GM21528 (cell line): ENCODE results near the gene HEG1.
"Not testable (repeated sequence)": the region's sequence is repeated elsewhere in the genome, so short reads cannot be mapped to it uniquely, and the experiment has no call there.

Source experiments
- ATAC-seq: cut with Tn5 transposase; IDR thresholded peaks from one replicate; pipeline ENCODE4 v1.9.1; 2021; ENCODE audit warnings: mild to moderate bottlenecking, moderate library complexity; ENCODE audit not compliant: unreplicated experiment, low FRiP score

HEG1 gene

DNA sequence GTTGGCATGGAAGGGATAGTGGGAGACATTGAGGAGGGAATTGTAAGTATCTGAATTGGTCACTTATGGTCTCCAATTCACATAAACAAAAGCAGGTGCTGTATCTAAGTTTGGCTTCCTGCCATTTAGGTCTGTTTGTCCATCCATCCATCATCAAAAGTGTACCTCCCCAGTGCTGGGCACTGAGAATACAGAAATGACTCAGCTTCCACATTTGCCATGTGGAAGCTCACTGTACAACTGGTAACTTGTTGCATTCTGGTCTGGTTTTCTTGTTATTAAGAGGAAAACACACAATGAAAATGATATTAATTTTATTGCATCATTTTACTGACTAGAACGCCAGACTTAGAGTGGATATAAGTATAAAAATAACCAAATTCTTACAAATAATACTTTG is 90.4 kb downstream of the HEG1 start:
- no peak for ATAC-seq

DNA sequence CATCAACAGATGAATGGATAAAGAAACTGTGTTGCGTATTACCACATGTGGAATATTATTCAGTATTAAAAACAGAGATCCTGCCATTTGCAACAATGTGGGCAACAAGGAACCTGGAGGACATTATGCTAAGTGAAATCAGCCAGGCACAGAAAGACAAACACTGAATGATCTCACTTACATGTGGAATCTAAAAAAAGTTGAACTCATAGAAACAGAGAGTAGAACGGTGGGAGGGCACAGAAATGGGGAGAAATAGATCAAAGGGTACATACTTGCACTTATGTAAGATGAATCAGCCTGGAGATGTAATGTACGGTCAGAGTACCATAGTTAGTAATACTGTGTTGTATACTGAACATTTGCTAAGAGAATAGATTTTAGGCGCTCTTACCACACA is 91.4 kb downstream of the HEG1 start:
- no peak for ATAC-seq

DNA sequence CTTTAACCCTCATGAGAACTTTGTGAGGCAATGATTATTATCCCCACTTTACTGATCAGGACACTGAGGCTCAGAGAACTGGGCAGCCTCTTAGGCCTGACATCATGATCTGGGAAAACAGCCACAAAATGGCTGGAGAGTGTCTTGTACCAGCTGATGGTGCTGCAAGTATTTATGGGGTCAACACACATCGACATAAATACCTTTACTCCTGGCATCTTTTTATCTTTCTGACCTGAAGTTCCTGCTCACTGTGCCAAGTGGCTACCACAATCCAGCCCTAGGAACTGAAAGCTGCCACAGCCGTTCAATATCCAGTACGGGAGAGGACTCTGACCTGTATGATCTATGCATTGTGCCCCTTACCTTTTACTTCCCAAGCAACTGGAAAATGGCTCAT is 92.0 kb downstream of the HEG1 start:
- ATAC-seq: no peak

DNA sequence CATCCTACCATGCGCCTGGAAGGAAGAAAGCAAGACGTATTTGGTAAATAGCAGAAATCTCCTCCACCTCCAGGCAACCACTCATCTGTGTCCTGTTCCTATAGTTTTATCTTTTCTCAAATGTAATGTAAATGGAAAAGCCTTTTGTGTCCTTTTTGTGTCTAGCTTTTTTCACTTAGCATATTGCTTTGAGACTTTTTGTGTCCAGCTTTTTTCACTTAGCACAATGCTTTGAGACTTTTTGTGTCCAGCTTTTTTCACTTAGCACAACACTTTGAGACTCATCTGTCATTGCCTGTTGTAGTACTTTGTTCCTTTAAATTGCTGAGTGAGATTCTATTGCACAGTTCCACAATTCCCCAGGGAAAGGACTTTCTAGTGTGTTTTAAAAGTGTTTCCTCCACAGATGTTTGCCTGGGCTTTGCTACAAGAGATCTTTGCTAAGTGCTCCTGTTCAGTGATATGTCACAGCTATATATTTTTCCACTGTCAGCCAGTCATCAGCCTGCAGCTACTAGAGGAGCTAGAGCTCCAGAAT is 93.3 kb downstream of the HEG1 start:
- no peak for ATAC-seq

DNA sequence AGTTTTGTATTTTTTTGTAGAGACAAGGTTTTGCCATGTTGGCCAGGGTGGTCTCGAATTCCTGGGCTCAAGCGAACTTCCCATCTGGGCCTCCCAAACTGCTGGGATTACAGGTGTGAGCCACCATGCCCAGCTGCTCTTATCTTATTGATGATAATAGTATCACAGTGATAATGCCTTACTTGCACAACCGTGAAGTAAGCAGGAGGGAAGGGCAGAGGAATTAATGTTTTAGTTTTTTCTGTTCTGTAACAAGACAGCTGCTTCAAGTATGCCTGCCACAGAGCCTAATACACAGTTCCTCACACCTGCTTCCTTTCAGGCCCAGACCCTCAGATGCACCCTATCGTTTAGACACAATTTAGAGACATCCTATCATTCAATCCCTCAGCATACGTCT is 95.1 kb downstream of the HEG1 start:
- no peak for ATAC-seq

DNA sequence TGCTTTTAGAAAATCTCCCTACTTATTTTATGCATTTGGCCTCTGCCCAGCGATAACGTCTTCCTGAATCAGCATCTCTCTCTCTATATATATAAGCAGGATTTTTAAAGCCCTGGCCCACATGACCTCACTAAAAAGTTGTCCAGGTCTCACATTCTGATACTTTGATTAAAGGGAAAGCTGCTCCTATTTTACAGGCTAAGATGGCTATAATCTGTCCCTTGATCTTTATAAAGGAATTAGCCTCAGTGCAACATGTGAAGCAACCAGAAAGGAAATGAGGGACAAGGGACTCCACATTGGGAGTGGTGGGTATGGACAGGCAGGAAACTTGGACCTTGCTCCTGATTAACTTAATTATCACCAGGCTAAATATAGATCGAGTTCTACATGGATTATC is 95.7 kb downstream of the HEG1 start:
- no peak for ATAC-seq

DNA sequence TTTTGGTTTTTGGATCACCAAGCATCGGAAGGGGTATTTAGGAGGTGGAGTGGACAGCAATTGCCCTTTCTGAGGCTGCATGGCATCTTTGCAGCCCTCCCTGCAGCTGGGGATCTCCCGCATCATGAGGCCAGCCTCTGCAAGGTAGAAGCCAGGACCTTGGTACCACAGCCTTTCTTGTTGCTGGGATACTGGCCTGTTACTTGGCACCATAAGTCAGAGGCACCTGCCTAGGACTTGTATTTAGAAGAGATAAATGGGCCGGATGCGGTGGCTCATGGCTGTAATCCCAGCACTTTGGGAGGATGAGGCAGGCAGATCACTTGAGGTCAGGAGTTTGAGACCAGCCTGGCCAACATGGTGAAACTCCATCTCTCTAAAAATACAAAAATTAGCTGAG is 97.8 kb downstream of the HEG1 start:
- ATAC-seq: not testable (repeated sequence)

DNA sequence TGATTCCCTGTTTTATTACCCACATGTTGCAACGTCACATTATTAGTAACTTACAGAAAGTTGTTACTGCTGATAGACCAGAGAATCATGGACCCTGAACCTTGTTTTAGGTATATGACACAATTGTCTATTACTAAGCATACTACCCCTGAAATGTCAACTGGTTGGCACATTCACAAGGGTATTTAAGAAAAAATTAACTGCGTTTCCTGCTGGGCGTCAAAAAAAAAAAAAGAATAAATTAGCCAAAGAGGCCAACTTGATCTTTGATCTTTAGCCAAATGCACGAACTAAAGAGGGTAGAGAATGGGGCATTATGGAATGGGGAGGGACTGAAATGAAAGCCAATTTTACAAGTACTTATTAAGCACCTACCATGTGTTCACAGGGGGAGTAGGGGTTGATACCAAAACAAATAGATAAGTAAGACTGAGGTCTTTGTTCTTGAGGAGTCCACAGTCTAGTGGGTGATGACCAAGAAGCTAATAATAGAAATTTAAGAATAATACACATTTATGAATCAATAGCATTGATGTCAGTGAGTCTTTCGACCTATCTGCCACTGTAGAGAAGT is 103.4 kb downstream of the HEG1 start:
- no peak for ATAC-seq

DNA sequence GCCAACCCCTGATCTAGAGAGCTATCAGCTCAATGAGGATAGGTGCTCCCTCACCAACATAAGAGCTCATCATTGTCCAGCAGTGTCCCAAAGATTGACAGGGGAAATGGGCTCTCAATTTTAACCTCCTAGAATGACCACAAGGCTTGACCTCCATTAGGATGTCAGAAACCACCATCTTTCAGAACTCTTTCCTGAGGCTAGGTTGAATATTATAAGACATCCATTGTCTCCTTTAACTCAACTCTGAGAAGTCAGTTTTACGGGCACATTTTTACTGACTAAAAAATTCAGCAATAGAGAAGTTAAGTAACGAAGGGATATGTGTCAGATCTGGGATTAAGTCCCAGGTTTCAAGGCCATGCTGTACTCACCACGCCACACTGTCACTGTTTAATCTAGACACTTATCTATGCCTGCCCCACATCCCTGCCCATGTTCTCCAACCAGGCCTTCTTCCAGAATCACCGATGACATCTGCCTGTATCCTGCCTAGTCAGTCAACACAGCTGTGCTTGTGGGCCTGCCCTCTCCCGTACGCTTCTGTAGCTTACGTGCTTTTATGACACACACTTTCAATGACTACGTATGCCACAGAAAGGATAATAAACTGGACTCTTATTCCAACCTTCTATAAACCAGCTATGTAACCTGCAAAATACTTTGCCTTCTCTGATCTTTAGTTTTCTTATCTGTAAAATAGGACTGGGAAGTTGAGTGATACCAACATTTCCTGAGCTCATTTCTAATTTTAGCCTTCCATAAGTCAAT is 104.1 kb downstream of the HEG1 start:
- no peak for ATAC-seq

DNA sequence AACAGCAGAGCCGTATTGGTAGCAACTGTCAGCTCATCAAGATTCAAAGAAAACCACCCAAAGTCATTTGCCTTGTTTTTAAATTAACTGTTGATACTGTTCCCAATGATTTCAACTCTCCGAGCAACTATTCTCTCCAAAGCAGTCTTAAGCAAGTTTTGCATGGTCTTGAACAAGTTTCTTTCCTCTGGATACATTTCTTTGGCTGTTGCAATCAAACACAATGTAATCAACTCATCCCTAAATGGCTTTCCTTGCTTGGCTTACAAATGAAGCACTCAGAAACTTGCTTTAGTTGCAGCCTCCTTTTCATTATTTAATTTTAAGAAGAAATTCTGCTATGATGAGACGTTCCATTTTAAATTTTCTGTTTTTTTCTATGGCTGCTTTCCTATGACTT is 105.8 kb downstream of the HEG1 start:
- ATAC-seq: no peak

DNA sequence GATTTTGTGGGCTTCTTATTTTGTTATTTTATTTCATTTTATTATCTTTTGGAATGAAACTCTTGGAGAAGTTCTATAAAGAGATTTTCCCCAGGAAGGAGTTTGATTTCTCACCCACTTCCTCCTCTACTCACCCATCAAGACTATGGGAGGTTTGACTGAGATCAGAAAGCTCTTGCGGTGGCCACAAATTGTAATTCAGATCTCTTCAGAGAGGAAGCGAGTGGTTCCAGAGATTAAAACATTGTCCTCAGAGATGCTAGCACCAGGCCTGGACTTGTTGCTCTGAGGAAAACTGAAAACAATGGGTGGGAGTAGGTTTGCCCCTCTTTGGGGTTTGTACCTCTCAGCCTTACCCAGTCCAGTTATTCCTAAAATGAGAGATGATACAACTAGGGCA is 113.2 kb downstream of the HEG1 start:
- no peak for ATAC-seq

DNA sequence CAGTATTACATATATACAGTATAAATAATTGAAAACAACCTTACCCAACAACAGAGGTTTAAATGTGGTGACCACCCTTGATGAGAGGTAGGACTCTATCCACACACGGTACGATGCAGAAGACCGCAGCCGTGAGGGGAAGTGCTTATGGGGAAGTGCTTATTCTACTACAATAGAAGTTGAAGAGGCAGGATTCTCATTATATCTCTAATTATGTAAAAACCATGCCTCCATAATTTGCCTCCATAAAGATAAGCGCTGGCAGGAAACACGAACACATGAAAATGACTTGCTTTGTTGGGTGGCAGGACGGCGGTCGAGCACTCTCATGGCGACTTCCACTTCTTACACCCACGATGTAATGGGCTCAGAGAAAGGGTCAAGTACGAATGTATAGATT is 114.0 kb downstream of the HEG1 start:
- ATAC-seq: no peak

DNA sequence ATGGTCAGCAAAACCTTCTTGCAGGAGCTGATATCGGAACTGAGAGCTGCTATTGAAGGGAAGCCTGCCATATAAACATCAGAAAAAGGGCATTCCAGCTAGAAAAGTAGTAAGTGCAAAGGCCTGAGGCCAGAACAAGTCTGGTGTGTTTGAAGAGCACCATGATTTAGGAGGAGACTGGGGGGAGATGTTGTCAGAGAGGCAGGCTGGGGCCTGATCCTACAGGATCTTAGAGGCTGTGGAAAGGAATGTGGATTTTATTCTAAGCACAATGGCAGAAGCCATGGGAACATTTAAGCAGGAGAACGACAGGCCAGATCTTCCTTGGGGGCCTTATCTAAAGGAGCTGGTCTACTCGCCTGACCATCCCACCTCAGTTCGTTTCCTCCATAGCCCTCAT is 116.1 kb downstream of the HEG1 start:
- ATAC-seq: no peak

DNA sequence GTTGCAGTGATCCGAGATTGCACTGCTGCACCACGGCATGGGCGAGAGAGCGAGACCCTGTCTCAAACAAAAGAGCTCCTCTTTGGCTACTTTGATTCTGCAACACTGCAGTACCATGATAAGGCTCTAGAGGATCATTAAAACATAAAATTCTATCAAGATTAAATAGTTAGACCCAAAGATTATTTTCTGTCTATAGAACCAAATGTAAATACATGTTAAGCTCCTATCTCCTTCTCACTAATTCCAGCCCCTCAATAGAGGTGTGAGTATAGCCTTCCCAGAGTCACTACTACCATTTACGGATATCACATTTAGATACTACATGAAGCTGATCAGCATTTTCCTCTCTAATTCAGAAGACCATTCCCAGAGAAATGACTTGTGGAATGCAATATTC is 116.9 kb downstream of the HEG1 start:
- ATAC-seq: no peak

DNA sequence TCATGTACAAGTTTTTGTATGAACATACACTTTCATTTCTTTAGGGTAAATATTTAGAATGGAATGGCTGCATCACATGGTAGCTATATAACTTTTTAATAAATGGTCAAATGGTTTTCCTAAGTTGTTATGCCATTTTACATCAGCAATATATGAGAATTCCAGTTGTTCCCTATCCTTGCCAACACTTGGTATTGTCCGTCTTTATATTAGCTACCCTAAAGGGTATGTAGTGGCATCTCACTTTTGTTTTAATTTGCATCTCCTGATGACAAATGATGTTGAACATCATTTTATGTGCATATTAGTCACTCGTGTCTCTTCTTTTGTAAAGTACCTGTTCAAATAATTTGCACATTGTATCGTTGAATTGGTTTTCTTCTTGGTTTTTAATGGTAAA is 118.7 kb downstream of the HEG1 start:
- ATAC-seq: no peak

DNA sequence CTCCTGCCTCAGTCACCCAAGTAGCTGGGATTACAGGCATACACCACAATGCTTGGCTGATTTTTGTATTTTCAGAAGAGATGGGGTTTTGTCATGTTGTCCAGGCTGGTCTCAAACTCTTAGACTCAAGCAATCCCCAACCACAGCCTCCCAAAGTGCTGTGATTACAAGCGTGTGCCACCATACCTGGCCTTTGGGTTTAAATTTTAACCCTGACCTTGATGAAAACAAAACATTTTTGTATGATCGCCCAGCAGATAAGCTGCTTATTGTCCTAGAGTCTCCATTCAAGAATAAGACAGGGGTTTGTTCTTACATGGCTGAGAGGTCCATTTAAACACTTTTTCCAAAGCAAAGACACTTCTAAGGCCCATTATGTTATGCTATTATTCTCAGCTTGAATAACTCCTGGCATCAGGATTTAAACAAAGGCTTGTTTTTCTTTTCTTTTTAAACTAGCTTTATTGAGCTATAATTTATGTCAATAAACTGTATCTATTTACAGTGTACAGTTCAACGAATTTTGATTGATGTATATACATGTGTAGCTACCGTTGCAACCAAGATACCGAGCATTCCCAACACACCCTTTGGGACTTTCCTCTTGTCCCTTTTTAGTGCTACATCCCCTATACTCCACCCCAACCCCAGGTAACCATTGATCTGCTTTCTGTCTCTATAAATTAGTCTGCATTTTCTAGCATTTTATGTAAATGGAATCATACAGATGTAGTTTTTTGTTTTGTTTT is 119.8 kb downstream of the HEG1 start:
- ATAC-seq: no peak

DNA sequence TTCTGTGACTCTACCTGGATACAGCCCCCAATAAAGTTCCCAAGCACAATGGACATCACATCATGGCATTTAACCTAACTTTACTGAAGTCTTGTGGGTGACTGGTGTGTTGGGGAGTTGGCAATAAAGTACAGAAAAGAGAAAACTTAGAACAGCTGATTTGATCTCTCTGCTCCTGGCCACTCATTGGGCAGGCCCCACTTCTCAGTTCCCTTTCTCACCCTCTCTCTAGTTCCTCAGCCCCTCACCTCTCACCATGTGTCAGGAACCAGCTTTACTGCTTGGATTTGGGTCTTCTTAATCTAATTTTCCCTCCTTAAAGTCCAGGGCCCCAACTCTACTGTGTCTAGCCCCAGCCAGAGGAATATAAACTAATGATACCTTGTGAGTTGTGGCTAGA is 120.5 kb downstream of the HEG1 start:
- ATAC-seq: no peak

DNA sequence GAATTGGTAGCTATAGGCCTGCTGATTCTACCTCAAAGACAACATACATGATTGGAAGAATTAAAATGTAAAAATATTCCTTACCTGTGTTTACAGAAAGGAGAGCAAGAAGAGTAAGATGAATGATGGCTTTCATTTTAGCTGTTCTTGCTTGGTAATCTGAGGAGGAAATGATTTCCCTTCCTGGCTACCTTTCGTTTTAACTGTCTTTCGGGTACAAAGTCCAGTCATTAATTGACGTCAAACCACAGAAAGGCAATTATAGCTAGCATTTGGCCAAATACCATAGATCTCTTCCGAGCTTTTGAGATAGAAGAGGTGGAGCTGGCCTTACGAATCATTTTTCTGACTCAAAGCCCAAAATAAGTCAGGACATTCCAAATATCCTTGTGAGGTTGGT is 121.2 kb downstream of the HEG1 start, which contains the start of gene MUC13:
TSS of gene MUC13 (minus strand) at position 175 of the 400 bp plus-strand sequence. CDS start at position 136, 39 bp downstream.
- ATAC-seq: no peak

DNA sequence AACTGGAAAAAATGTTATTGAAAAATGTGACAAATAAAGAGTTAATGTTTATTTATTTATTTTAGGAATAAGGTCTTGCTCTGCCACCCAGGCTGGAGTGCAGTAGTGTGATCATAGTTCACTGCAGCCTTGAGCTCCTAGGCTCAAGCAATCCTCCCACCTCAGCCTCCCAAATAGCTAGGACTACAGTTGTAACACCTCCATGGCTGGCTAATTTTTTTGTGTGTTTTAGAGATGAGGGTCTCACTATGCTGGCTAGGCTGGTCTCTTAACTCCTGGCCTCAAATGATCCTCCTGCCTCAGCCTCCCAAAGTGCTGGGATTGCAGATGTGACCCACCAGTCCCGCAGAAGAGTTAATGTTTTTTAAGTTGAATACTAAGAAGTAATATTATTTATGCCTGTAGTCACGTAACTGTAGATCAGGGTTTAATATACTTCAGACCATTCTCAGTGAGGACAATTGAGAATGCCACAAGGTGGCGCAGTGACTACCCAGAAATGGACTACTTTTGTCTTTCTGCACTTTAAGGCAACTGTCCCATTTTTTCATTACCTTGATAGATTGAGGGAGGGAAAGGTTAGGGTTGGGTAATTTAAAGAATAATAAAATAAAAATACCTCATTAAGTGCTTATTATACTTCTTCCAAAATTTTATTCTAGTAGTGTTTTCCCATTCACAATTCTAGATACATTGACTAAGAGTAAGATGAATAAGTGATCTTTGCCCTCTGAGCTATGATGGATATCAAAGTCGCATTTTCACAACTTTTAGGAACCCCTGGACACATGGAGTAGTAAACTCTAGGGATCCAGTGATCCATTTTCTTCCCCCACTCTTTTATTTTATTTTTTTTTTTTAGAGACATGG is 127.2 kb downstream of the HEG1 start:
- no peak for ATAC-seq

DNA sequence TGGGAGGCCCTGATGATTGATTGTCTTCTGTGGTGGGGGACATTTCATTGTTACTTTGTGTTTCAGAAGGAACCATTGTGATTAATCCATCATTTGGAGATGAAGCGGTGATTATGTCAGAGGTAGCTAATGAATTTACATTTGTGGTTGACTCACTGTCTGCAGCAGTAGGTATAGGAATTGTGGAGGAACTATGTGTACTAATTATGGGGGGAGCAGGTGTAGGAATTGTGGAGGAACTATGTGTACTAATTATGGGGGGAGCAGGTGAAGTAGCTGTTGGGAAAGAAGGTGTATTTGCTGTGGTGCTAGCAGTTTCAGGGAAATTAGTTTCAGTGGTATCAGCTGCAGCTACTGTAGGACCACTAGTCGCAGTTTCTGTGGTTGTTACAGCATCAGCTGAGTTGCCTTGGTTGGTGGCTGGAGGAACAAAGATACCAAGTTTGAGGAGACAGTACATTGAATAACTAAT is 128.2 kb downstream of the HEG1 start:
- ATAC-seq: no peak
